H1 (cell line): ENCODE measurements around the gene RIN3. TPM values are rescaled to one million over a fixed set of nuclear protein-coding genes. Genes with fewer than 3 reads are reported as not detected.

ENCODE experiments used
- CBX8 ChIP-seq: fragments of 300-800, 300-1000 bp; sonication (generic); IDR thresholded peaks from 2 replicates; pipeline ENCODE4 v1.7.1; 2016; ENCODE audit warnings: low read depth, low read length, borderline replicate concordance
- CEBPB ChIP-seq: IDR thresholded peaks from 2 replicates; pipeline ENCODE4 v1.6.1; 2012; ENCODE audit warnings: low read depth, low read length
- CHD7 ChIP-seq: fragments of 300-600 bp; sonication (generic); IDR thresholded peaks from 2 replicates; pipeline ENCODE4 v1.7.1; 2012; ENCODE audit warnings: low read length, moderate library complexity, mild to moderate bottlenecking, inconsistent platforms; ENCODE audit not compliant: insufficient replicate concordance
- GTF2F1 ChIP-seq: IDR thresholded peaks from 2 replicates; pipeline ENCODE4 v1.6.1; 2012; ENCODE audit warnings: low read depth, low read length, improper control_type of control experiment, borderline replicate concordance
- POU5F1 ChIP-seq: IDR thresholded peaks from 2 replicates; pipeline ENCODE4 v1.6.1; 2011; ENCODE audit warnings: low read depth, mild to moderate bottlenecking, low read length, moderate library complexity
- RFX5 ChIP-seq: IDR thresholded peaks from 2 replicates; pipeline ENCODE4 v1.6.1; 2011; ENCODE audit warnings: low read depth, low read length, improper control_type of control experiment, borderline replicate concordance
- RNF2 ChIP-seq: fragments of 200-900, 300-1000 bp; sonication (generic); IDR thresholded peaks from 2 replicates; pipeline ENCODE4 v1.7.1; 2016; ENCODE audit warnings: borderline replicate concordance, low read depth, mild to moderate bottlenecking, antibody characterized with exemption, low read length; ENCODE audit not compliant: poor library complexity, severe bottlenecking; ENCODE audit errors: missing control alignments
- SRF ChIP-seq: IDR thresholded peaks from 2 replicates; pipeline ENCODE4 v1.6.1; 2011; ENCODE audit warnings: mild to moderate bottlenecking, low read depth, low read length, moderate library complexity
- USF2 ChIP-seq: IDR thresholded peaks from 2 replicates; pipeline ENCODE4 v1.6.1; 2011; ENCODE audit warnings: low read length, improper control_type of control experiment
- ZNF274 ChIP-seq: IDR thresholded peaks from 2 replicates; pipeline ENCODE4 v1.7.0; 2012; ENCODE audit warnings: low read length, borderline replicate concordance; ENCODE audit errors: extremely low read depth
- polyA plus RNA-seq, 7 experiments: library from polyadenylated mRNA; depleted of rRNA in 3 of 7; stranded (reverse) in 5 of 7; unstranded in 2 of 7; fragments of >200 nt in 5 of 7; fragments of 200-250 nt in 2 of 7; gene quantifications; 1 replicate in 5 of 7; 2 replicates in 1 of 7; 4 replicates in 1 of 7; pipeline versions ENCODE4 v1.2.1 to v1.2.3, GENCODE V29; 2011 to 2013; ENCODE audit warnings: missing spikeins in 2 of 7, mixed read lengths in 2 of 7
- total RNA-seq: library from RNA; stranded (reverse); fragmentation: NEBNext Ultra II Directional; extraction: Animal tissue kit (Norgen Biotek cat#: 25700); gene quantifications from 2 replicates; pipeline ENCODE4 v1.2.1, GENCODE V29; 2021

Gene RIN3
- total and polyA plus RNA-seq, 2 of the 8 experiments (the other 6 are each of a cell fraction or from before 2014, with no cell fraction given): 0.59 to 1.5 TPM

- no peak for TF ChIP-seq CHD7
- no peak for TF ChIP-seq CEBPB
- no peak for TF ChIP-seq RFX5
- no peak for TF ChIP-seq RNF2
- TF ChIP-seq USF2: no peak
- TF ChIP-seq CBX8: no peak
- TF ChIP-seq SRF: no peak
- TF ChIP-seq GTF2F1: no peak
- TF ChIP-seq ZNF274: no peak
- no peak for TF ChIP-seq POU5F1
Measured at GRCh38 chr14:92559486-92559885, 45.9 kb downstream of the RIN3 start (continued).
